ENCODE measurements around the gene CROCC2. TPM values are rescaled to one million over a fixed set of nuclear protein-coding genes. Genes with fewer than 3 reads are reported as not detected.

The CROCC2 gene
- total and polyA plus RNA-seq, 2 of the 13 experiments (the other 11 are each of a cell fraction or from before 2014, with no cell fraction given): not detected

- TF ChIP-seq GLMP (CRISPR knock-in tag; IDR thresholded peaks at IDR 0.05; ENCODE audit: borderline replicate concordance) (no peak), CTCF (CRISPR knock-in tag; IDR thresholded peaks at IDR 0.05) (no peak), NONO (IDR thresholded peaks at IDR 0.05) (no peak), NONO (CRISPR knock-in tag; conservative IDR thresholded peaks at IDR 0.05) (0 out of 2 replicates have a peak, but pooled peaks have one; percentile 8), ZBTB7A (CRISPR knock-in tag; IDR thresholded peaks at IDR 0.05) (0 out of 2 replicates have a peak, but pooled peaks have one; percentile 15), ZSCAN22 (CRISPR knock-in tag; IDR thresholded peaks at IDR 0.05) (peak; percentile 99)
Measured at GRCh38 chr2:240914645-240915525, 8.7 kb downstream of the CROCC2 start (continued).

- FAIRE-seq: no peak
- no peak overlapping the region for H3K9ac ChIP-seq (ENCODE audit: insufficient read depth, low read depth, low read length)
- H4K20me1 ChIP-seq (ENCODE audit: insufficient read depth, low read length): no peaks in the 10 kb centered on the region
- in situ Hi-C loops (cut with HindIII; ENCODE audit: extremely low pct_ligation_motif_present, low pct_unique_long_range_greater_than_20kb) (loop anchor here (5.0 kb wide), 1 partner anchor 72 kb away; no protein-coding TSS in a partner anchor), intact Hi-C loops (cut with micrococcal nuclease; ENCODE audit: unreplicated experiment) (no loop called here)
- H3K27ac ChIP-seq (ENCODE audit: extremely low read length, insufficient read depth, low read length): no peak overlapping the region
- H3K9me3 ChIP-seq (ENCODE audit: low read length): no peaks in the 10 kb centered on the region
- no peak for ATAC-seq
- H3K4me3 ChIP-seq (replicated peaks in 1 of 3; ENCODE audit: insufficient read depth in 1 of 3, low read depth in 2 of 3, low read length in 3 of 3): no peak overlapping the region
- H3K4me2 ChIP-seq (ENCODE audit: low read depth, low read length): no peak overlapping the region
- H3K4me1 ChIP-seq (ENCODE audit: insufficient read depth, low read length): peaks cover 40% of the 10 kb centered on the region
- H3K27me3 ChIP-seq (ENCODE audit: control insufficient read depth in 1 of 2, insufficient read depth in 2 of 2, low read length in 2 of 2): peaks cover 18 to 74% of the 10 kb centered on the region in 2 experiments; a peak in 4 of 5 replicates
- CTCF ChIA-PET (ENCODE audit: low intra/inter-chr PET ratio, low total read pairs): interaction anchor here (2.6 to 3.0 kb wide), 3 partner anchors 59 to 75 kb away, joined by 15 to 25 read pairs (median 20); no protein-coding TSS in a partner anchor
- no peaks in the 10 kb centered on the region for H3K36me3 ChIP-seq (replicated peaks in 1 of 2; ENCODE audit: control insufficient read depth in 1 of 2, insufficient read depth in 2 of 2, low read length in 2 of 2)
- no peaks in the 10 kb centered on the region for H3K79me2 ChIP-seq (ENCODE audit: insufficient read depth, low read length)
- no peak for DNase-seq (ENCODE audit: low spot score)
- H2AFZ ChIP-seq (ENCODE audit: low read length): no peak overlapping the region
- BruUV-seq (replicated peaks): no TSS peak
- POLR2A ChIA-PET: no interaction called here
- 70% methylated on average over 25 of the region's 34 CpGs for WGBS (ENCODE audit: low lambda C conversion rate)
- TF ChIP-seq ZBTB33 (CRISPR knock-in tag; IDR thresholded peaks at IDR 0.05) (0 out of 2 replicates have a peak, but pooled peaks have one; percentile 39), ZNF350 (CRISPR knock-in tag; IDR thresholded peaks at IDR 0.05; ENCODE audit: borderline replicate concordance, low read depth) (no peak), ZNF776 (CRISPR knock-in tag; IDR thresholded peaks at IDR 0.05) (peak; percentile 41; the same call in 1 of the 2 replicates), ZNF687 (CRISPR knock-in tag; IDR thresholded peaks at IDR 0.05) (peak; percentile 17)
Measured at GRCh38 chr2:240915526-240916341, 9.6 kb downstream of the CROCC2 start.

Data from HepG2 (cell line).